ENCODE results near the gene SLC25A29.

The SLC25A29 gene

GRCh38 chr14:100286484-100287191, 19.6 kb downstream of the SLC25A29 start:
- H3K4me2 ChIP-seq (ENCODE audit: insufficient read depth, low read length), result no peak overlapping the region; the same call in 1 of the 2 replicates
- H3K36me3 ChIP-seq (ENCODE audit: insufficient read depth, low read length), result peaks cover 43% of the 10 kb centered on the region
- peaks cover 30% of the 10 kb centered on the region for H3K79me2 ChIP-seq (ENCODE audit: insufficient read depth, low read length)
- no peaks in the 10 kb centered on the region for H3K9me3 ChIP-seq (ENCODE audit: insufficient read depth, low read length, severe bottlenecking)
- H3K9ac ChIP-seq (ENCODE audit: low read depth, low read length), result no peak overlapping the region
- H4K20me1 ChIP-seq (ENCODE audit: insufficient read depth, low read length), result peaks cover 66% of the 10 kb centered on the region
- no peak overlapping the region for H3K4me3 ChIP-seq (ENCODE audit: low read depth in 1 of 2, low read length in 2 of 2)
- no peak overlapping the region for H3K27ac ChIP-seq (ENCODE audit: low read length)
- no peak for DNase-seq
- no peak for ATAC-seq (ENCODE audit: insufficient read depth, low read depth)
- no peak for TF ChIP-seq EZH2 (IDR thresholded peaks at IDR 0.05; ENCODE audit: borderline replicate concordance, low read depth, low read length, severe bottlenecking)
- no peak for TF ChIP-seq CTCF (IDR thresholded peaks at IDR 0.05; ENCODE audit: borderline replicate concordance, extremely low read depth, low read length, poor library complexity, severe bottlenecking)
- H3K27me3 ChIP-seq (ENCODE audit: insufficient read depth, low read length, poor library complexity), result no peaks in the 10 kb centered on the region
- no peak overlapping the region for H2AFZ ChIP-seq (ENCODE audit: low read depth, low read length)
- H3K4me1 ChIP-seq (ENCODE audit: insufficient read depth, low read length), result peaks cover 15% of the 10 kb centered on the region

GRCh38 chr14:100285913-100286400, 20.3 kb downstream of the SLC25A29 start:
- Histone ChIP-seq H4K20me1 (ENCODE audit: insufficient read depth, low read length) (peaks cover 66% of the 10 kb centered on the region), H3K36me3 (ENCODE audit: insufficient read depth, low read length) (peaks cover 41% of the 10 kb centered on the region), H3K27ac (ENCODE audit: low read length) (peak overlapping the region; percentile 73), H3K9me3 (ENCODE audit: insufficient read depth, low read length, severe bottlenecking) (no peaks in the 10 kb centered on the region), H3K4me2 (ENCODE audit: insufficient read depth, low read length) (peak overlapping the region; percentile 74), H3K4me3 (ENCODE audit: low read depth in 1 of 2, low read length in 2 of 2) (peak overlapping the region; percentile 28 to 63; a peak in 3 of 4 replicates), H3K4me1 (ENCODE audit: insufficient read depth, low read length) (peaks cover 15% of the 10 kb centered on the region), H3K27me3 (ENCODE audit: insufficient read depth, low read length, poor library complexity) (no peaks in the 10 kb centered on the region), H3K79me2 (ENCODE audit: insufficient read depth, low read length) (peaks cover 34% of the 10 kb centered on the region), H3K9ac (ENCODE audit: low read depth, low read length) (peak overlapping the region; percentile 87), H2AFZ (ENCODE audit: low read depth, low read length) (no peak overlapping the region)
- ATAC-seq (ENCODE audit: insufficient read depth, low read depth) (no peak), DNase-seq (no peak)
- no peak for TF ChIP-seq EZH2 (IDR thresholded peaks at IDR 0.05; ENCODE audit: borderline replicate concordance, low read depth, low read length, severe bottlenecking)
- TF ChIP-seq CTCF (IDR thresholded peaks at IDR 0.05; ENCODE audit: borderline replicate concordance, extremely low read depth, low read length, poor library complexity, severe bottlenecking), result no peak

GRCh38 chr14:100285021-100285912, 21.0 kb downstream of the SLC25A29 start:
- peak overlapping the region; percentile 73 for H3K27ac ChIP-seq (ENCODE audit: low read length)
- peak overlapping the region; percentile 28 to 63; a peak in 3 of 4 replicates for H3K4me3 ChIP-seq (ENCODE audit: low read depth in 1 of 2, low read length in 2 of 2)
- H3K4me1 ChIP-seq (ENCODE audit: insufficient read depth, low read length), result peaks cover 15% of the 10 kb centered on the region
- H3K79me2 ChIP-seq (ENCODE audit: insufficient read depth, low read length), result peaks cover 39% of the 10 kb centered on the region
- peaks cover 40% of the 10 kb centered on the region for H3K36me3 ChIP-seq (ENCODE audit: insufficient read depth, low read length)
- H3K9me3 ChIP-seq (ENCODE audit: insufficient read depth, low read length, severe bottlenecking), result no peaks in the 10 kb centered on the region
- H3K9ac ChIP-seq (ENCODE audit: low read depth, low read length), result peak overlapping the region; percentile 87
- peak overlapping the region; percentile 74 for H3K4me2 ChIP-seq (ENCODE audit: insufficient read depth, low read length)
- ATAC-seq (ENCODE audit: insufficient read depth, low read depth) (peak; percentile 86), DNase-seq (peak; percentile 79)
- H4K20me1 ChIP-seq (ENCODE audit: insufficient read depth, low read length), result peaks cover 64% of the 10 kb centered on the region
- TF ChIP-seq CTCF (IDR thresholded peaks at IDR 0.05; ENCODE audit: borderline replicate concordance, extremely low read depth, low read length, poor library complexity, severe bottlenecking), result peak; percentile 84
- TF ChIP-seq EZH2 (IDR thresholded peaks at IDR 0.05; ENCODE audit: borderline replicate concordance, low read depth, low read length, severe bottlenecking), result no peak
- H3K27me3 ChIP-seq (ENCODE audit: insufficient read depth, low read length, poor library complexity), result no peaks in the 10 kb centered on the region
- peak overlapping the region; percentile 89 for H2AFZ ChIP-seq (ENCODE audit: low read depth, low read length)

All from DND-41 (cell line).